Measurements from ENCODE around the gene CDH5.

DNA sequence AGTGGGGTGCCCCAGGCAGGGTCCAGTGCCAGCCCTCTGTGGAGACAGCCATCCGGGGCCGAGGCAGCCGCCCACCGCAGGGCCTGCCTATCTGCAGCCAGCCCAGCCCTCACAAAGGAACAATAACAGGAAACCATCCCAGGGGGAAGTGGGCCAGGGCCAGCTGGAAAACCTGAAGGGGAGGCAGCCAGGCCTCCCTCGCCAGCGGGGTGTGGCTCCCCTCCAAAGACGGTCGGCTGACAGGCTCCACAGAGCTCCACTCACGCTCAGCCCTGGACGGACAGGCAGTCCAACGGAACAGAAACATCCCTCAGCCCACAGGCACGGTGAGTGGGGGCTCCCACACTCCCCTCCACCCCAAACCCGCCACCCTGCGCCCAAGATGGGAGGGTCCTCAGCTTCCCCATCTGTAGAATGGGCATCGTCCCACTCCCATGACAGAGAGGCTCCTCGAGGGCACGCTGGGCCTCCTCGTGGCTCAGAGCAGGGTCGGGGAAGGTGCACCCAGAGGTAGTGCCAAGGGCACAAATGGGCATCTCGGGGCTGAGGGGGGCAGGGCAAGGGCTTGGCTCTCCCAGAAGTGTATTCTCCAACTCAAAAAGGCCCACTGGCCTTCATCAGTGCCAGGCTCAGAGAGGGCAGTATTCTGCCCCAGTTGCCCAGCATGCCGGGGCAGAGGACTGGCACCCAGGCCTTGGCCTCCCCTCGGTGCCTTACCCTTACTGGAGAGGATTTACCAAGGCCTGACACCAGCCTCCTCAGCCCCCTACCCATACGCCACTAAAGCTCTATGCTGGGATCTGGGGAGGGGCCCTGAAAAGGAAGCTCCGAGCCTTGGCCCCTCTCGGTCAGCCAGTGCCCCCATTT, at the start of gene CDH5:
- TF ChIP-seq, protein P1, sequence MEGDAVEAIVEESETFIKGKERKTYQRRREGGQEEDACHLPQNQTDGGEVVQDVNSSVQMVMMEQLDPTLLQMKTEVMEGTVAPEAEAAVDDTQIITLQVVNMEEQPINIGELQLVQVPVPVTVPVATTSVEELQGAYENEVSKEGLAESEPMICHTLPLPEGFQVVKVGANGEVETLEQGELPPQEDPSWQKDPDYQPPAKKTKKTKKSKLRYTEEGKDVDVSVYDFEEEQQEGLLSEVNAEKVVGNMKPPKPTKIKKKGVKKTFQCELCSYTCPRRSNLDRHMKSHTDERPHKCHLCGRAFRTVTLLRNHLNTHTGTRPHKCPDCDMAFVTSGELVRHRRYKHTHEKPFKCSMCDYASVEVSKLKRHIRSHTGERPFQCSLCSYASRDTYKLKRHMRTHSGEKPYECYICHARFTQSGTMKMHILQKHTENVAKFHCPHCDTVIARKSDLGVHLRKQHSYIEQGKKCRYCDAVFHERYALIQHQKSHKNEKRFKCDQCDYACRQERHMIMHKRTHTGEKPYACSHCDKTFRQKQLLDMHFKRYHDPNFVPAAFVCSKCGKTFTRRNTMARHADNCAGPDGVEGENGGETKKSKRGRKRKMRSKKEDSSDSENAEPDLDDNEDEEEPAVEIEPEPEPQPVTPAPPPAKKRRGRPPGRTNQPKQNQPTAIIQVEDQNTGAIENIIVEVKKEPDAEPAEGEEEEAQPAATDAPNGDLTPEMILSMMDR (IDR thresholded peaks at IDR 0.05): no peak
- TF ChIP-seq POLR2A (IDR thresholded peaks at IDR 0.05): no peak
